ENCODE results near the gene C5orf63.
"Not testable (repeated sequence)": the region's sequence is repeated elsewhere in the genome, so short reads cannot be mapped to it uniquely, and the experiment has no call there.

C5orf63 gene

DNA sequence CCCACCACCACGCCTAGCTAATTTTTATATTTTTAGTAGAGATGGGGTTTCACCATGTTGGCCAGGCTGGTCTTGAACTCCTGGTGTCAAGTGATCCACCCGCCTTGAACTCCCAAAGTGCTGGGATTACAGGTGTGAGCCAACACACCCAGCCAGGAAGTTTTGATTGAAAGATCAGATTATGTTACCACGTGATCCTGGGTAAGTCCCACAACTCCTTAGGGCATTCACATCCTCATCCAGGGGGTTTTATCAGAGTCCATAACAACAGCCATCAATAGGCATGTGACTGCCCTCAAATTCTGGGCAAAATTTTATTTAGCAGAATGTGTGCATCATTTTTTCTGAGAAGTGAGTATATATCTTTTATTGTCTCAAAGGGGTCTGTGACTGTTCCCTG, 68.0 kb downstream of the C5orf63 start:
- not testable (repeated sequence) for DNase-seq

DNA sequence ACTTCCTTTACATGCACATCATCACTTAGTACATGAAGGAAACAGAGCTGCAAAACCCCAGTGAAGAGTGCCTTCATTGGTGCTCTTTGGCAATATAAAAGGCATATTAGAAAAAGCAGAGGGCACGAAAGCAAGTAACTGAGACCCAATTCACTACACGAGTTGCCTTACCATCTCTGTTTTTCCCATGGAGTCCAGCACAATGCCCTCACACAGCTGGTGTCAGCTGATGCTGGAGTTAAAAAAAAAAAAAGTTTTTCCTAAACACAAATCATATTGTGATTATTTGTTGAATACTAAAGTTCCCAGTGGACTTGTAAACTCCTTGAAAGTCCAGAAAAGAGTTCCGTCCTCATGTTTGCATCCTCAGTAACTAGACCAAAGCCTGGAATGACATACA, 68.6 kb downstream of the C5orf63 start:
- no peak for DNase-seq

DNA sequence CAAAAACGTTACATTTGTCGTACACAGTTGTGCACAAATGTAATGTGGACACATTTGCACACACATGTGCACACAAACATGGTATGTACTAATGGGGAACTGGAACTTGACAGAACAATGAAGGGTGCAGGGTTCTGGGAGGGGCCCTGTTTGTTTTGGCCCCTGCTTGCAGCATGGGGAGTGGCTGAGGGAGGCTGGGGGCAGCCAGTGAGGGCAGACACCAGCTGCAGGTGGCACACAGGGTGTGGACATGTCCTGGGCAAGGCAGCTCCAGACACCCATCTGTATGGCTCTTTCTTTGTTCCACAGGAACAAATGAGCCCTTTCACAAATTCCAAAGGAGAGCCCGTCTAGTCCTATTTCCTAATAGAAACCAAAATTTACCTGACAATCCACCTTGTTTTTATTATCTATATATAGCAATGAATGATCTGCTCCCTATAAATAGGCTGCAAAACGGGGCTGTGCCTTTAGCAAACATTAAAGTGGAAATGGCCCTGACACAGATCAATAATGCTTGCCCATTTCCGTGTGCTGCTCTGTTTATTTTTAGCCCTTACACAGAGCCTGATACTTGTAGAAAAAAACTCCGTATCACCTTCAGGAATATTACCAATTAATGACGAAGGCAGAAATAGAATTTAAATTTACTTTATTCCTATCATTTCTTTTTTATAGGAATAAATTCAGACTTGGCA, 69.4 kb downstream of the C5orf63 start:
- DNase-seq = no peak

DNA sequence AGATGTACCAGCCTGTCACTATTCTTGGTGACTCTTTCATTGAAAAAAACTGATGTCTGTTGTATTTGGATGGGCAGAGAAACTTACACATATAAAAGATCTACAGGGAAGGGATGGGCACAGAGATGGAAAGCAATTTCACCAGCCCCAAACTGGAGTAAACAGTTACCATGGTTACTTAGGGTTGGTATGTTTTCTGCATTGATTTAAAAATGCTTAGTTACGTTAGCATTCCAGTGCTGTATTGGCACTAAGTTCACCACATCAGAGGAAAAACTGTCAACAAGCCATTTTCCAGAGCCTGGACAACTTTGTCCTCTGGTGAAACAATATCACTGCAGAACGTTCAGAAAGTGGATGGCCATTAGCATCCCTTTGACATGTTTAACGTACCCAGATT, 70.9 kb downstream of the C5orf63 start:
- no peak for DNase-seq

DNA sequence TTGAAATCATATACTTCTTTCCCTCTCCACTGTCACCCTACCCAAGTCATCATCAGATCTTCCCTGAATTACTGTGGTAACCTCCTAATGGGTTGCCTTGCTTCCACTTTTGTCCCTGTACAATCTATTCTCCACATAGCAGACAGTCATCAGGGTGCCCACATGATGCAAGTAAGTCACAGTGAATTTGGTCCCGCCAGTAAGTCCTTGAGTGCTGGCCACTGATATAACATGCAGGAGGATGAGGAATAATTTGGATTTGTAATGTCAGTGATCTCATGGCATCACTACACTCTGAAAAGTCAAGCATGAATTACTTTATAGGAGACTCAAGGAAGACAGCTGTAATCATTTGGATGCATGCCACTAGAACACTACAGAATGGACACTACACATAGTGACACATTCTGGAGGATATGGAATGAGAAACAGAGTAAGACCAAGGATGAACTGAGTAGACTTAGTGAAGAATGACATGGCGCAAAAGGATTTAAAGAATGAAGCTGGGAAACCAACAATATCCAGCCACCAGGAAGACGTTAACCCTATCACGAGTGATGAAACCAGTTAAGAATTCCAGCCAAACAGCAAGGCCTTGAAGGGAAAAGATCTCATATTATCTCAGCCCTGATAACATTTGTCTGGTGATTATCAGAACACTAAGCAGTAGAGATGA, 71.5 kb downstream of the C5orf63 start:
- no peak for DNase-seq

Measured in cortex of kidney (tissue), 1 donor.